Epithelial cell of umbilical artery (primary cell): ENCODE measurements around the gene GPR55. TPM values are rescaled to one million over a fixed set of nuclear protein-coding genes. Genes with fewer than 3 reads are reported as not detected.

Experiments
- total RNA-seq: library from RNA; depleted of rRNA; stranded (reverse); fragments of >200 nt; gene quantifications from 2 replicates; pipeline ENCODE4 v1.2.3, GENCODE V29; 2014

Gene GPR55
- not detected in 2 replicates for total RNA-seq

GRCh38 chr2:230924470-230925341 lies at the start of gene GPR55:
GPR55 (minus strand) TSS chr2:230925242; CDS start chr2:230910962, 14,280 bp downstream.

GRCh38 chr2:230864605-230865306 lies 60.3 kb downstream of the GPR55 start, which contains the start of gene ITM2C:
ITM2C (plus strand) TSS chr2:230864942; CDS start chr2:230865026, 84 bp downstream.

Other genes with a start within 250 kb of the GPR55 start
- gene CAB39, start 212.4 kb downstream of the GPR55 start, total RNA-seq: 77.3 and 84.7 TPM in 2 replicates
- 12.0 and 15.6 TPM in 2 replicates for gene ITM2C, start 60.3 kb downstream of the GPR55 start, total RNA-seq
- gene SPATA3, start 70.9 kb upstream of the GPR55 start, total RNA-seq: not detected in 2 replicates
- not detected in 2 replicates for gene C2orf72, start 112.3 kb upstream of the GPR55 start, total RNA-seq
- gene PSMD1, start 131.6 kb upstream of the GPR55 start, total RNA-seq: 156 and 160 TPM in 2 replicates
- under 0.01 and 2.1 TPM in 2 replicates for gene HTR2B, start 199.8 kb upstream of the GPR55 start, total RNA-seq